Breast epithelium (tissue), 3 donors: Measurements from ENCODE around the gene C2orf68.

ENCODE experiments used
- CTCF ChIP-seq, 3 donors: fragments of 450-650 bp; IDR thresholded peaks; one replicate each; pipeline ENCODE4 v1.5.1; 2016 to 2017; ENCODE audit warnings: antibody characterized with exemption in 3 of 3, mild to moderate bottlenecking in 3 of 3, moderate library complexity in 3 of 3
- POLR2A ChIP-seq: fragments of 450-650 bp; IDR thresholded peaks from one replicate; pipeline ENCODE4 v1.6.1; 2016; ENCODE audit warnings: antibody characterized with exemption, mild to moderate bottlenecking, moderate library complexity
- POLR2AphosphoS5 ChIP-seq, 3 donors: sonication (generic); formaldehyde crosslinking; IDR thresholded peaks; one replicate each; pipeline ENCODE4 v1.6.1; 2017; ENCODE audit warnings: antibody characterized with exemption in 3 of 3

GRCh38 chr2:85579266-85579935, 32.5 kb downstream of the C2orf68 start:
- TF ChIP-seq POLR2A (no peak), POLR2AphosphoS5 (IDR thresholded peaks at IDR 0.05) (no peak), CTCF (IDR thresholded peaks at IDR 0.05) (no peak)
